Medulla oblongata (tissue), 1 donor: ENCODE measurements around the gene MGLL.

Experiments used
- DNase-seq: peaks from one replicate; pipeline ENCODE4 v3.0.0-alpha.2; 2015; ENCODE audit errors: extremely low spot score

The MGLL gene

GRCh38 chr3:127675651-127676391 lies 146.5 kb downstream of the MGLL start:
- no peak for DNase-seq

DNA sequence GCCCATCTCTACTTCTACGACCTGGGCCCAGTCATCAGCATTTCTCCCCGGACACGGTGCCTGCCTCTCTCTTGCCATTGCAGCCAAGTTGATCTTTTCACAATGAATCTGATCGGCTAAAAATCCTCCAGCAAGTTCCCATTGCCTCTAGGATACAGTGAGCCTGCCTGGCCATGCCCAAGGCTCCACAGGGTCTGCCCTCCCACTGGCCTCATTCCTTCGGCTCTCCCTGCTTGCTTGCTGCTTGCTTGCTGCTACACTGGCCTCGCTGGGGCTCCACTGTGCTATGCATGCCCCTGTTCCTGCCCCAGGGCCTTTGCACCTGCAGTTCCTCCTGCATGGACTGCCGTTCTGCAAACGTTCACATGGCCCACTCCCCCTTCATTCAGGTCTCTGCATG lies 147.5 kb downstream of the MGLL start:
- DNase-seq: no peak

GRCh38 chr3:127674101-127674721 lies 148.1 kb downstream of the MGLL start:
- no peak for DNase-seq

GRCh38 chr3:127673191-127674100 lies 148.9 kb downstream of the MGLL start:
- no peak for DNase-seq

DNA sequence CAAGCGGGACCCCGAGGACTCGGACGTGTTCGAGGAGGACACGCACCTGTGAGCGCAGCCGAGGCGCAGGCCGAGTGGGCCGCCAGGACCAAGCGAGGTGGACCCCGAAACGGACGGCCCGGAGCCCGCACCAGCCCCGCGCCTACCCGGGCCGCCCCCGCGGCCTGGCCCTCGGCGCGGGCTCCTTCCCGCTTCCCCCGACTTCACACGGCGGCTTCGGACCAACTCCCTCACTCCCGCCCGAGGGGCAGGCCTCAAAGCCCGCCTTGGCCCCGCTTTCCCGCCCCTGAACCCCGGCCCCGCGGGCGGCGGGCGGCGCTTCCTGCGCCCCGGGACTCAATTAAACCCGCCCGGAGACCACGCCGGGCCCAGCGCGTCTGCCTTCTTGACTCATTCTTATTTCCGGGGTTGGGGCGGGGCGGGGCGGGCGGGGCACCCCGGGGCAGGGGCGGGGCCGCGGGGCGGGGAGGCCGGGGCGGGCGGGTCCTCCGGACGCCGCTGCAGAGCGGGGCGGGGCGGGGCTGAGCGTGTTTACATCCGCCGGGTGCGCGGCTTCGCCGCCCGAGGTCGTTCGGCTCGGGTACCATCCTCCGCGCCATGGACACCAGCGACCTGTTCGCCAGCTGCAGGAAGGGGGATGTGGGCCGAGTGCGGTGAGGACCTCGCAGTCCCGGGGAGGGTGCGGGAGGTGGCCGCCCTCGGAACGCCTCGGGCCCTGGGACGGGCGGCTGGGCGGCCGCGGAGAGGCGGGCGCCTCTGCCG lies 149.7 kb downstream of the MGLL start, which contains the start of gene ABTB1:
Gene ABTB1 (plus strand): TSS at position 524 of the 762 bp plus-strand sequence. CDS start 74 bp downstream, at position 598.
- peak; percentile 64 for DNase-seq

DNA sequence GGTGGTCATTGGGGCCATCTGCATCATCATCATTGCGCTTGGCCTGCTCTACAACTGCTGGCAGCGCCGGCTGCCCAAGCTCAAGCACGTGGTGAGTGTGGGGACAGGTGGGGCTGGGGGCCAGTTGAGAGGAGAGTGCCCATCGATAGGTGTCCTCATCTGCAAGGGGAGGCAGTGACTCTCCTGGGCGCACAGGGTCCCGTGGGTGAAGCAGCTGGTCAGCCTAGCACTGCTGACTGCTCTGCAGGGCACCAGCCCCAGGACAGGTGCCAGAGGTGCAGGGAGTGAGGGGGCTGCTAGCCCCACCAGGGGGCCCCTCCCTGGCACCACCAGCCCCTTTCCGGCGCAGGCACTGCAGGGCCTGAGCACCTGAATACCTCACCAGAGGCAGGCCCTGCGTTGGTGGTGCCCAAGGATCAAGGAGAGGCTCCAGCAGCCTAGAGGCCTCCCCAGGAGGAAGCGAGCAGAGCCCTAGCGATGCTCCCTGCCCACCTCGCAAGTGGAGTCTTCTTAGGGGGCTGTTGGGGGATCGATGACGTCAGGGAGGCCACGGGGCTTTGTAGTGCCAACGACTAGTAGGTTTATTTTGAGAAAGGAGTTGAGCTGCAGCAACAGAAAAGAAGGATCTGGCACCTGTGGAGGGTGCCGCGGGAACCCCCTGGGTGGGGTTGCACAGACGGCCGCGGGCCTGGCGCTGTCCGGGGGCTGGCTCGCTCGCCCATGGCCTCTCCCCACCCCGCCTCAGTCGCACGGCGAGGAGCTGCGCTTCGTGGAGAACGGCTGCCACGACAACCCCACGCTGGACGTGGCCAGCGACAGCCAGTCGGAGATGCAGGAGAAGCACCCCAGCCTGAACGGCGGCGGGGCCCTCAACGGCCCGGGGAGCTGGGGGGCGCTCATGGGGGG lies 150.5 kb downstream of the MGLL start:
- DNase-seq: no peak

GRCh38 chr3:127670761-127671522 lies 151.4 kb downstream of the MGLL start:
- no peak for DNase-seq

DNA sequence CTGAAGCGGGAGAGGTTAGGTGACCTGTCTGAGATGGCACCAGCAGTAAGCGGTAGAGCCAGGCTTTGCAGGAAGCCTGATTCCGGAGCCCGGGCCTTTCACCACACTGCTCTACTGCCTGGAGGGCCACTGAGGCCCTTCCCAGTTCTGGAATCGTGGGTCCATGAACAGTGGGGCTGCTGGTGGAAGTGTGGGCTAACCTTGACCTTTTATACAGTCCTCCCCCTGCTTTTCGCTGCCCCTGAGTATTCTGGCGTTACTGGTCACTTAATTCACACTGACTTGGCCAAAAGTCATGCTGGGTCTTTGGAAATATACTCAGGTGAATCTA lies 152.1 kb downstream of the MGLL start:
- DNase-seq: no peak

DNA sequence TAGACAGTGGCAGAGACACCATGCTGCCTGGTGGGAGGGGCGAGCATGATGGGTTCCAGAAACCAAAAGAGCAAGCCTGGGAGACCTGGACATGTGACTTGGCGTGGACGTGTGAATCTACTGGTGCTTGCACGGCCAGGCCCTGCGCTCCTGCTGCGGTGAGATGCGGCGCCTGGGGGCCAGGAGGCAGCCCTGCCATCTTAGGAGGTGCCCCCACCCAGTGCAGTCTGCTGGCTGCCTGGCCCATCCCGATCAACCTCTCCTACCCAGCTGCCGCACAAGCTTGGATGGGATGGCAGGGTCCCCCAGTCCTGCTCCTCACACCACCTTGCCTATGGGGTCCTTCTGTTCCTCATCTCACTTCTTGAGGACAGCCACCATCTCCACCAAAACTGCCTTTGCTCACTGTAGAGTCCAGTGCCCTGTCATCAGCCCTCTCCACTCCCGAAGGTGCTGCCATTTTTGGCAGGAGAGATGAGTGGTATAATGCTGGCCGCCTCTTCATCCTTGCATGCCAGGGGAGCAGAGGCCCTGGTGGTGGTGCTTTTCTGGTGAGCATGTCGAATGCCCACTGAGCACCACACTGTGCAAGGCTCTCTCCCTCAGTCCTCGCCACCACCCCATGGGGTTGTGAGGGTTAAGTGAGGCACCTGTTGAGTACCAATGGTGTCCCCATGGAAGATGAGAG lies 152.6 kb downstream of the MGLL start:
- DNase-seq: no peak

DNA sequence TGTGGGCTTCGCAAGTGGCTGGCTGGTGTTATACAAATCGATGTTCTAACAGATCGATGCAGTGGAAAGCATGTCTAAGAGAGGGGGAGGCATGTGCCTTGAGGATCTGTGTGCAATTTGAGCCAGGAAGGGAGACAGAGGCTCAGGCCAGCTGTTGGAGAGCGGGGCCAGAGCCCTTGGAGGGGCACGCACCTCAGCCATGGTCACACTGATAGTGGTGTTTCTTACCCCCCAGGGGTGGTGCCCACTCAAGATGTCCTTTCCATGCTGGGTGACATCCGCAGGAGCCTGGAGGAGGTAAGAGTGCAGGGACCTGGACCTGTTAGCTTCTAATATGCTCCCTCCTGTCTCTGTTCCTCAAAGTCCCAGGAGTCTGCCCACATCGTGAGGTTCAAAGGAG lies 153.4 kb downstream of the MGLL start:
- no peak for DNase-seq

DNA sequence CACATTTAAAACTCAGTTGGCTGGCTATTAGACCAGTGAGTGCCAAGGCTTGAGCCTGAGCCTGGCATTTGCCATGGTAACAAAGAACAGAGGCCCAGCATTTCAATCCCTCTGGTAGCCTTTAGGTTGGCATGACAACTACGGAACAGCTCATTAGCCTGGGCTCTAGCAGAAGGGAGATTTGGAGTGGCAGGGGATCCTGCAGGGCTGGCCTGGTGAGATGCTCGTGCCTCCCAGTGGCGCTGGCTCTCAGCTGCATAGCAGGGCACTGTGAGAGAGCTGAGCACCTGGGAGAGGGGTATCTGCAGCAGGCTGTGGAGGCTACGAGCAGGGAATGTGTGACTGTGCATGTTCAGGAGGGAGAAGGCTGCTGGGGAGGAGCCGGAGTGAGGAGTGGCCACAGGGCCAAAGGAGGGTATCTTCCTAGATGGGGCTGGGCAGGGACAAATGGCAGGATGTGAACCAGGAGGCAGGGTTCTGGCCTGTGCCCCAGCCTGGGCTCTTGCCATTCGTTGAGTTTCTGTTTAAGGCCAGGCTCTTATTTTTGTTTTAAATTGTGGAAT lies 155.1 kb downstream of the MGLL start:
- peak; percentile 78 for DNase-seq

DNA sequence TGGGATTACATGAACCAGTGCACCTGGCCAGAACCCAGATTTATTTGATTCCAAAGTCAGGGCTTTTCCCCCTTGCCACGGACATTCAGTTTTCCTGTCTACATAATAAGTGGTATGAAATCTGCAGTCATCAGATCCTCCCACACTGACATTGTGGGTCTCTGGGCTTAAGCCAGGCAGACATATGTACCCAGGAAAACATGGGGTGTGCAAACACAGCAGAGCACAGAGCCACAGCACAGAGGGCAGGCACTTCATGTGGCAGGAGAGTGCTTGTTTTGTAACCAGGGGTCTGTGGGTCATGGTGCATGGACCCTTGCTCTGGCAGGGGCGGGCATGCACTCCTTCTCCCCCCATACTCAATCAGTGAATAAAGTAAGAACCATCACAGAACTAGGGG lies 155.6 kb downstream of the MGLL start:
- no peak for DNase-seq

- no peak for DNase-seq
These were observed 156.7 kb downstream of the MGLL start for GRCh38 chr3:127665586-127665985.

GRCh38 chr3:127665165-127665564 lies 157.2 kb downstream of the MGLL start:
- DNase-seq: no peak

GRCh38 chr3:127663151-127663550 lies 159.2 kb downstream of the MGLL start:
- no peak for DNase-seq

- no peak for DNase-seq
These were observed 160.3 kb downstream of the MGLL start for GRCh38 chr3:127662001-127662469.

DNA sequence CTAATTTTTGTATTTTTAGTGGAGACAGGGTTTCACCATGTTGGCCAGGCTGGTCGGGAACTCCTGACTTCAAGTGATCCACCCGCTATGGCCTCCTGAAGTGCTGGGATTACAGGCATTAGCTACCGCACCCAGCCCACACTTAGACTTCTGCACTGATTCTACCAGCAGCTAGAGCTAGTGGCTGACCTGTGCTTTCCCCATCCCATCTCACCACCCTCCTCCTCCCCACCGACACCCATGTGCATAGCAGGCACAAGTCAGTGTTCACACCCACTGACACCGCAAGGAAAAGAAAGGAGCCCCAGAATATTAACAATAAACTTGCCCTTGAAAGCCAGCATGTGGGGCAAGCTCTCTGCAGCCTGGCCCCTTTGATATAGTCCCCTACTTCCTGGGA lies 160.7 kb downstream of the MGLL start:
- no peak for DNase-seq

GRCh38 chr3:127660621-127661251 lies 161.6 kb downstream of the MGLL start:
- DNase-seq: no peak
